ENCODE results near the gene NECAB2.

NECAB2 gene

GRCh38 chr16:83958846-83959565 lies 9.0 kb upstream of the NECAB2 start:
- no peak overlapping the region for H3K9ac ChIP-seq (ENCODE audit: insufficient read length, low read depth)

GRCh38 chr16:83959656-83960434 lies 8.2 kb upstream of the NECAB2 start:
- TF ChIP-seq YY1 (IDR thresholded peaks at IDR 0.05; ENCODE audit: insufficient read depth, insufficient read length), result no peak
- no peak for TF ChIP-seq ZNF274 (IDR thresholded peaks at IDR 0.05; ENCODE audit: low read depth, low read length)
- TF ChIP-seq SUZ12 (IDR thresholded peaks at IDR 0.05; ENCODE audit: extremely low read depth, insufficient read depth, insufficient read length), result no peak
- Histone ChIP-seq H3K36me3 (ENCODE audit: insufficient read depth, insufficient read length, low read length) (peaks cover 8% of the 10 kb centered on the region), H3K9ac (ENCODE audit: insufficient read length, low read depth) (no peak overlapping the region), H3K4me1 (ENCODE audit: insufficient read depth, insufficient read length) (peaks cover 7% of the 10 kb centered on the region), H3K4me3 (ENCODE audit: insufficient read length, low read depth) (no peak overlapping the region), H3K9me3 (ENCODE audit: insufficient read depth, low read length) (no peaks in the 10 kb centered on the region), H3K27me3 (ENCODE audit: insufficient read depth, insufficient read length) (peaks cover 10% of the 10 kb centered on the region)
- no peak for DNase-seq (ENCODE audit: low read depth, low spot score)

More at GRCh38 chr16:83958846-83959565, 9.0 kb upstream of the NECAB2 start:
- H3K4me1 ChIP-seq (ENCODE audit: insufficient read depth, insufficient read length), result peaks cover 9% of the 10 kb centered on the region
- no peak for DNase-seq (ENCODE audit: low read depth, low spot score)
- TF ChIP-seq YY1 (IDR thresholded peaks at IDR 0.05; ENCODE audit: insufficient read depth, insufficient read length) (no peak), ZNF274 (IDR thresholded peaks at IDR 0.05; ENCODE audit: low read depth, low read length) (no peak), SUZ12 (IDR thresholded peaks at IDR 0.05; ENCODE audit: extremely low read depth, insufficient read depth, insufficient read length) (no peak)
- peaks cover 8% of the 10 kb centered on the region for H3K36me3 ChIP-seq (ENCODE audit: insufficient read depth, insufficient read length, low read length)
- H3K9me3 ChIP-seq (ENCODE audit: insufficient read depth, low read length), result no peaks in the 10 kb centered on the region
- no peak overlapping the region for H3K4me3 ChIP-seq (ENCODE audit: insufficient read length, low read depth)
- peaks cover 13% of the 10 kb centered on the region for H3K27me3 ChIP-seq (ENCODE audit: insufficient read depth, insufficient read length)

GRCh38 chr16:83960521-83961249 lies 7.4 kb upstream of the NECAB2 start:
- Histone ChIP-seq H3K4me3 (ENCODE audit: insufficient read length, low read depth) (no peak overlapping the region), H3K27me3 (ENCODE audit: insufficient read depth, insufficient read length) (peaks cover 5% of the 10 kb centered on the region), H3K9ac (ENCODE audit: insufficient read length, low read depth) (no peak overlapping the region), H3K4me1 (ENCODE audit: insufficient read depth, insufficient read length) (peaks cover 3% of the 10 kb centered on the region), H3K9me3 (ENCODE audit: insufficient read depth, low read length) (no peaks in the 10 kb centered on the region), H3K36me3 (ENCODE audit: insufficient read depth, insufficient read length, low read length) (peaks cover 15% of the 10 kb centered on the region)
- DNase-seq (ENCODE audit: low read depth, low spot score), result no peak
- TF ChIP-seq ZNF274 (IDR thresholded peaks at IDR 0.05; ENCODE audit: low read depth, low read length), result no peak
- TF ChIP-seq SUZ12 (IDR thresholded peaks at IDR 0.05; ENCODE audit: extremely low read depth, insufficient read depth, insufficient read length), result no peak
- no peak for TF ChIP-seq YY1 (IDR thresholded peaks at IDR 0.05; ENCODE audit: insufficient read depth, insufficient read length)

GRCh38 chr16:83961591-83961990 lies 6.5 kb upstream of the NECAB2 start:
- H3K4me3 ChIP-seq (ENCODE audit: insufficient read length, low read depth), result no peak overlapping the region
- no peaks in the 10 kb centered on the region for H3K4me1 ChIP-seq (ENCODE audit: insufficient read depth, insufficient read length)
- peaks cover under 1% of the 10 kb centered on the region for H3K27me3 ChIP-seq (ENCODE audit: insufficient read depth, insufficient read length)
- H3K9ac ChIP-seq (ENCODE audit: insufficient read length, low read depth), result no peak overlapping the region
- no peak for DNase-seq (ENCODE audit: low read depth, low spot score)
- peaks cover 16% of the 10 kb centered on the region for H3K36me3 ChIP-seq (ENCODE audit: insufficient read depth, insufficient read length, low read length)
- no peak for TF ChIP-seq ZNF274 (IDR thresholded peaks at IDR 0.05; ENCODE audit: low read depth, low read length)
- TF ChIP-seq SUZ12 (IDR thresholded peaks at IDR 0.05; ENCODE audit: extremely low read depth, insufficient read depth, insufficient read length), result no peak
- no peak for TF ChIP-seq YY1 (IDR thresholded peaks at IDR 0.05; ENCODE audit: insufficient read depth, insufficient read length)
- H3K9me3 ChIP-seq (ENCODE audit: insufficient read depth, low read length), result no peaks in the 10 kb centered on the region

- Histone ChIP-seq H3K27me3 (ENCODE audit: insufficient read depth, insufficient read length) (peaks cover 3% of the 10 kb centered on the region), H3K4me1 (ENCODE audit: insufficient read depth, insufficient read length) (no peaks in the 10 kb centered on the region), H3K9me3 (ENCODE audit: insufficient read depth, low read length) (no peaks in the 10 kb centered on the region), H3K36me3 (ENCODE audit: insufficient read depth, insufficient read length, low read length) (peaks cover 16% of the 10 kb centered on the region), H3K9ac (ENCODE audit: insufficient read length, low read depth) (no peak overlapping the region), H3K4me3 (ENCODE audit: insufficient read length, low read depth) (no peak overlapping the region)
- no peak for TF ChIP-seq YY1 (IDR thresholded peaks at IDR 0.05; ENCODE audit: insufficient read depth, insufficient read length)
- no peak for TF ChIP-seq ZNF274 (IDR thresholded peaks at IDR 0.05; ENCODE audit: low read depth, low read length)
- no peak for TF ChIP-seq SUZ12 (IDR thresholded peaks at IDR 0.05; ENCODE audit: extremely low read depth, insufficient read depth, insufficient read length)
- DNase-seq (ENCODE audit: low read depth, low spot score), result no peak
These were observed 4.5 kb upstream of the NECAB2 start for GRCh38 chr16:83963277-83964119.

- H3K27me3 ChIP-seq (ENCODE audit: insufficient read depth, insufficient read length), result peaks cover 12% of the 10 kb centered on the region
- no peak overlapping the region for H3K9ac ChIP-seq (ENCODE audit: insufficient read length, low read depth)
- TF ChIP-seq YY1 (IDR thresholded peaks at IDR 0.05; ENCODE audit: insufficient read depth, insufficient read length) (no peak), ZNF274 (IDR thresholded peaks at IDR 0.05; ENCODE audit: low read depth, low read length) (no peak)
- peaks cover 4% of the 10 kb centered on the region for H3K4me1 ChIP-seq (ENCODE audit: insufficient read depth, insufficient read length)
- no peak for DNase-seq (ENCODE audit: low read depth, low spot score)
- H3K9me3 ChIP-seq (ENCODE audit: insufficient read depth, low read length), result no peaks in the 10 kb centered on the region
- peaks cover 11% of the 10 kb centered on the region for H3K36me3 ChIP-seq (ENCODE audit: insufficient read depth, insufficient read length, low read length)
- no peak overlapping the region for H3K4me3 ChIP-seq (ENCODE audit: insufficient read length, low read depth)
These were observed 3.2 kb upstream of the NECAB2 start for GRCh38 chr16:83964684-83965443.
